HCT116 (cell line): ENCODE results near the gene AP1B1. TPM values are rescaled to one million over a fixed set of nuclear protein-coding genes. Genes with fewer than 3 reads are reported as not detected.

Experiments used
- ATAC-seq: fragments of 200-7000 bp; cut with Tn5 transposase; 2 replicates; pipeline ENCODE4 v1.9.1; 2020; ENCODE audit warnings: mild to moderate bottlenecking, moderate library complexity
- BruUV-seq: library from RNA; stranded (reverse); fragments of 400-500 nt; replicated peaks from 2 replicates; lab custom pipeline; 2021; lab: Mats Ljungman, UMichigan
- CTCF ChIA-PET: fragments of 300-600 bp; sonication (Branson Sonifier 250); formaldehyde crosslinking; loops from one replicate; lab custom pipeline; 2021; ENCODE audit warnings: antibody characterized with exemption; lab: Charles Lee
- POLR2A ChIA-PET: fragments of 300-600, 350-600 bp; sonication (Branson Sonifier 250); formaldehyde crosslinking; loops from one replicate; lab custom pipeline; 2021; ENCODE audit warnings: antibody characterized with exemption; lab: Charles Lee
- RAD21 ChIA-PET, 2 experiments: fragments of 300-600 bp; sonication (Branson Sonifier 250); formaldehyde crosslinking; loops; one replicate each; lab custom pipeline; 2023; ENCODE audit warnings: low total read pairs in 2 of 2; ENCODE audit not compliant: uncharacterized antibody in 2 of 2, unreplicated experiment in 2 of 2, low non-redundant PET in 1 of 2; lab: Charles Lee
- DNase-seq: peaks from one replicate; pipeline ENCODE4 v3.0.0-alpha.2; 2010; ENCODE audit warnings: low read depth, low spot score
- H2AFZ ChIP-seq: fragments of 200-600 bp; shearing (Covaris generic), sonication (generic); 2 replicates; pipeline ENCODE4 v1.6.1; 2017; ENCODE audit warnings: low read depth, mixed run types, mixed read lengths, antibody characterized with exemption, low read length; ENCODE audit not compliant: poor library complexity, severe bottlenecking
- H3K27ac ChIP-seq: 2 replicates; pipeline ENCODE4 v1.5.1; 2012; ENCODE audit warnings: low read depth, low read length
- H3K27me3 ChIP-seq: fragments of 200-600 bp; sonication (generic); 2 replicates; pipeline ENCODE4 v1.6.1; 2016; ENCODE audit warnings: mixed run types, low read length, mixed read lengths; ENCODE audit not compliant: insufficient read depth
- H3K36me3 ChIP-seq, 2 experiments: fragments of 200-500 bp in 1 of 2; fragments of 200-600 bp in 1 of 2; sonication (Bioruptor generic) in 1 of 2; sonication (generic) in 1 of 2; 2 replicates each; pipeline versions ENCODE4 v1.5.1 to v1.6.1; 2014 to 2016; ENCODE audit warnings: low read length in 2 of 2, inconsistent platforms in 1 of 2, mixed read lengths in 1 of 2, mixed run types in 1 of 2; ENCODE audit not compliant: insufficient read depth in 2 of 2, control insufficient read depth in 1 of 2
- H3K4me1 ChIP-seq, 2 experiments: fragments of 200-600 bp in 1 of 2; sonication (generic) in 1 of 2; 2 replicates each; pipeline versions ENCODE4 v1.5.1 to v1.6.1; 2012 to 2017; ENCODE audit warnings: low read length in 2 of 2, inconsistent platforms in 1 of 2, mild to moderate bottlenecking in 1 of 2, mixed read lengths in 1 of 2, mixed run types in 1 of 2, moderate library complexity in 1 of 2; ENCODE audit not compliant: insufficient read depth in 2 of 2, control insufficient read depth in 1 of 2
- H3K4me2 ChIP-seq: fragments of 200-600 bp; sonication (generic); 2 replicates; pipeline ENCODE4 v1.6.1; 2017; ENCODE audit warnings: mixed run types, low read length, mixed read lengths
- H3K4me3 ChIP-seq, 2 experiments: fragments of 200-600 bp in 1 of 2; sonication (generic) in 1 of 2; replicated peaks in 1 of 2; 2 replicates each; pipeline ENCODE4 v1.5.1; 2011 to 2016; ENCODE audit warnings: low read length in 2 of 2, control low read depth in 1 of 2, low read depth in 1 of 2, mild to moderate bottlenecking in 1 of 2, mixed read lengths in 1 of 2, mixed run types in 1 of 2
- H3K79me2 ChIP-seq: fragments of 200-600 bp; sonication (generic); 2 replicates; pipeline ENCODE4 v1.6.1; 2017; ENCODE audit warnings: mild to moderate bottlenecking, mixed run types, low read length, moderate library complexity, mixed read lengths; ENCODE audit not compliant: insufficient read depth
- H3K9ac ChIP-seq: fragments of 200-600 bp; sonication (generic); 2 replicates; pipeline ENCODE4 v1.6.1; 2016; ENCODE audit warnings: low read length, mixed read lengths
- H3K9me2 ChIP-seq: fragments of 200-600 bp; sonication (generic), shearing (Covaris generic); 2 replicates; pipeline ENCODE4 v1.6.1; 2017; ENCODE audit warnings: mixed run types, mild to moderate bottlenecking, moderate library complexity; ENCODE audit not compliant: insufficient read depth
- H3K9me3 ChIP-seq, 2 experiments: fragments of 200-500 bp in 1 of 2; fragments of 200-600 bp in 1 of 2; sonication (Bioruptor generic) in 1 of 2; sonication (generic) in 1 of 2; 2 replicates each; pipeline ENCODE4 v1.6.1; 2014 to 2017; ENCODE audit warnings: low read length in 2 of 2, mixed read lengths in 2 of 2, inconsistent platforms in 1 of 2, low read depth in 1 of 2, mild to moderate bottlenecking in 1 of 2, mixed run types in 1 of 2, moderate library complexity in 1 of 2; ENCODE audit not compliant: control insufficient read depth in 1 of 2, insufficient read depth in 1 of 2
- H4K20me1 ChIP-seq: fragments of 200-600 bp; sonication (generic), shearing (Covaris generic); 2 replicates; pipeline ENCODE4 v1.6.1; 2017; ENCODE audit warnings: mixed run types, mild to moderate bottlenecking, moderate library complexity; ENCODE audit not compliant: insufficient read depth
- EGR1 ChIP-seq: IDR thresholded peaks from 2 replicates; pipeline ENCODE4 v1.6.1; 2012; ENCODE audit warnings: low read depth
- FOSL1 ChIP-seq: IDR thresholded peaks from 2 replicates; pipeline ENCODE4 v1.6.1; 2012; ENCODE audit warnings: low read depth
- MAX ChIP-seq: IDR thresholded peaks from 2 replicates; pipeline ENCODE4 v1.6.1; 2012
- POLR2A ChIP-seq: IDR thresholded peaks from 2 replicates; pipeline ENCODE4 v1.7.0; 2011; ENCODE audit warnings: borderline replicate concordance; ENCODE audit not compliant: insufficient read depth, insufficient read length; ENCODE audit errors: extremely low read depth
- POLR2AphosphoS5 ChIP-seq: IDR thresholded peaks from 2 replicates; pipeline ENCODE4 v1.6.1; 2011; ENCODE audit warnings: mild to moderate bottlenecking, low read depth, low read length, moderate library complexity
- REST ChIP-seq: IDR thresholded peaks from 2 replicates; pipeline ENCODE4 v1.6.1; 2012; ENCODE audit warnings: low read depth
- SP1 ChIP-seq: IDR thresholded peaks from 2 replicates; pipeline ENCODE4 v1.6.1; 2012; ENCODE audit warnings: low read depth
- SRF ChIP-seq: IDR thresholded peaks from 2 replicates; pipeline ENCODE4 v1.6.1; 2012; ENCODE audit warnings: low read depth
- YY1 ChIP-seq: IDR thresholded peaks from 2 replicates; pipeline ENCODE4 v1.6.1; 2011; ENCODE audit warnings: low read length, low read depth, moderate library complexity, mild to moderate bottlenecking; ENCODE audit not compliant: insufficient replicate concordance; ENCODE audit errors: extremely low read depth
- ZNF274 ChIP-seq: fragments of 200-500 bp; sonication (Bioruptor generic); IDR thresholded peaks from 2 replicates; pipeline ENCODE4 v1.6.1; 2014; ENCODE audit warnings: mild to moderate bottlenecking, low read depth, low read length, inconsistent platforms
- intact Hi-C: fragments of 100-400 bp; cut with micrococcal nuclease; formaldehyde crosslinking; loops from 2 replicates; pipeline ENCODE4 v1.10.0; 2022
- total RNA-seq: library from RNA; stranded (reverse); gene quantifications from one replicate; pipeline ENCODE4 v1.2.1, GENCODE V29; 2021; ENCODE audit not compliant: unreplicated experiment

Gene AP1B1
- total RNA-seq, 1 experiment from 2014 or later, result 60.4 TPM

GRCh38 chr22:29311464-29312217 is 76.7 kb downstream of the AP1B1 start:
- Histone ChIP-seq H3K4me2 (peak overlapping the region; percentile 66), H4K20me1 (no peaks in the 10 kb centered on the region), H3K4me3 (no peak overlapping the region), H3K4me1 (peaks cover 26 to 46% of the 10 kb centered on the region in 2 experiments), H3K36me3 (no peaks in the 10 kb centered on the region), H3K9me2 (no peaks in the 10 kb centered on the region), H3K9me3 (no peaks in the 10 kb centered on the region), H2AFZ (no peak overlapping the region), H3K79me2 (peaks cover 7% of the 10 kb centered on the region; the same call in 1 of the 2 replicates), H3K9ac (peak overlapping the region; percentile 48; the same call in 1 of the 2 replicates), H3K27ac (peak overlapping the region; percentile 35; the same call in 1 of the 2 replicates), H3K27me3 (no peaks in the 10 kb centered on the region)
- intact Hi-C loops, result no loop called here
- TF ChIP-seq ZNF274, result no peak
- no peak for TF ChIP-seq MAX
- no peak for TF ChIP-seq POLR2A
- no peak for TF ChIP-seq SRF
- no peak for TF ChIP-seq YY1
- BruUV-seq, result no TSS peak
- DNase-seq (no peak), ATAC-seq (no peak)
- RAD21 ChIA-PET, result no interaction called here
- POLR2A ChIA-PET, result interaction anchor here (0.8 kb wide), 1 partner anchor 9 kb away, joined by 3 read pairs; no protein-coding TSS in a partner anchor
- CTCF ChIA-PET, result interaction anchor here (0.9 to 1.0 kb wide), 3 partner anchors 9 to 33 kb away, joined by 3 to 4 read pairs (median 3); no protein-coding TSS in a partner anchor

GRCh38 chr22:29310863-29311339 is 77.5 kb downstream of the AP1B1 start:
- no peaks in the 10 kb centered on the region for H3K9me3 ChIP-seq
- no peaks in the 10 kb centered on the region for H4K20me1 ChIP-seq
- no peaks in the 10 kb centered on the region for H3K36me3 ChIP-seq
- DNase-seq (peak; percentile 75), ATAC-seq (peak; percentile 47)
- no TSS peak for BruUV-seq
- H3K9ac ChIP-seq, result peak overlapping the region; percentile 48
- peaks cover 7% of the 10 kb centered on the region; the same call in 1 of the 2 replicates for H3K79me2 ChIP-seq
- ChIA-PET RAD21 (no interaction called here), CTCF (interaction anchor here (0.9 to 1.0 kb wide), 3 partner anchors 10 to 34 kb away, joined by 3 to 4 read pairs (median 3); no protein-coding TSS in a partner anchor), POLR2A (interaction anchor here (0.8 kb wide), 1 partner anchor 10 kb away, joined by 3 read pairs; no protein-coding TSS in a partner anchor)
- no peak overlapping the region for H3K4me3 ChIP-seq
- H2AFZ ChIP-seq, result no peak overlapping the region
- no peaks in the 10 kb centered on the region for H3K27me3 ChIP-seq
- intact Hi-C loops, result no loop called here
- peak overlapping the region; percentile 66 for H3K4me2 ChIP-seq
- H3K9me2 ChIP-seq, result no peaks in the 10 kb centered on the region
- H3K4me1 ChIP-seq, result peaks cover 26 to 53% of the 10 kb centered on the region in 2 experiments
- H3K27ac ChIP-seq, result peak overlapping the region; percentile 50; the same call in 1 of the 2 replicates
- TF ChIP-seq REST (no peak), ZNF274 (no peak), SP1 (peak; percentile 42; the same call in 1 of the 2 replicates), POLR2AphosphoS5 (0 out of 2 replicates have a peak, but pooled peaks have one; percentile 23), EGR1 (peak; percentile 91), FOSL1 (peak; percentile 49; the same call in 1 of the 2 replicates)
- TF ChIP-seq, all 23 proteins: peak for 4
